A673 (cell line): ENCODE results near the gene DIDO1.

Experiments
- CTCF ChIP-seq: fragments of 300-800, 200-600 bp; sonication (generic); conservative IDR thresholded peaks from 2 replicates; pipeline ENCODE4 v1.5.1; 2017; ENCODE audit warnings: low read depth, mild to moderate bottlenecking, antibody characterized with exemption, low read length, moderate library complexity, mixed read lengths
- EZH2 ChIP-seq: fragments of 200-600 bp; sonication (generic); IDR thresholded peaks from 2 replicates; pipeline ENCODE4 v1.6.1; 2017; ENCODE audit warnings: borderline replicate concordance, low read depth, mild to moderate bottlenecking, mixed read lengths, antibody characterized with exemption, low read length; ENCODE audit not compliant: poor library complexity, severe bottlenecking

GRCh38 chr20:62913043-62913630, 13.2 kb downstream of the DIDO1 start:
- TF ChIP-seq CTCF (no peak), EZH2 (no peak)
